NOMO-1 treated with DMSO at 0.1 percent for 48 hours (cell line): ENCODE measurements around the gene TTLL11.
A peak's percentile ranks its signal among the peaks of the same experiment; 100 is the strongest.
"Not testable (repeated sequence)": the region's sequence is repeated elsewhere in the genome, so short reads cannot be mapped to it uniquely, and the experiment has no call there.

Experiments
- DNase-seq: peaks from one replicate; lab custom pipeline; 2025; ENCODE audit not compliant: unreplicated experiment; lab: John Stamatoyannopoulos, UW

Gene TTLL11

DNA sequence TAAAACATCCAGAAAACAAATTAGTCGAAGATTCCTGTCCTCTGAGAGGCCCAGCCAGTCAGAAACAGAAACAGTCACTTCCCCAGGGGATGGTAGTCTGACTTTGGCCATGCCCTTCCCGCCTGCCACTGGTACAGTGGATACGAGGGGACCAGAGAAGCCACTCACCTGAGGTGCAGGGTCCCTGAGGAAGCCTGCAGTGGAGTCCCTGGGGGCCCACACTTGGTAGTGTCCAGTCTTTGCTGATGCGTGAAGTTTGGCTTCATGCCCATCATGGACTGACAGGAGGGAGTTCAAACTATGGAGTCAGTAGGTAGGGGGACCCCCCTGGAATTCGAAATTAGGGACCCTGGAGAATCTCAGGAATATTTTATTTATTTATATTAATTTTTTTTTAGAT, 294.2 kb downstream of the TTLL11 start:
- DNase-seq, result no peak

DNA sequence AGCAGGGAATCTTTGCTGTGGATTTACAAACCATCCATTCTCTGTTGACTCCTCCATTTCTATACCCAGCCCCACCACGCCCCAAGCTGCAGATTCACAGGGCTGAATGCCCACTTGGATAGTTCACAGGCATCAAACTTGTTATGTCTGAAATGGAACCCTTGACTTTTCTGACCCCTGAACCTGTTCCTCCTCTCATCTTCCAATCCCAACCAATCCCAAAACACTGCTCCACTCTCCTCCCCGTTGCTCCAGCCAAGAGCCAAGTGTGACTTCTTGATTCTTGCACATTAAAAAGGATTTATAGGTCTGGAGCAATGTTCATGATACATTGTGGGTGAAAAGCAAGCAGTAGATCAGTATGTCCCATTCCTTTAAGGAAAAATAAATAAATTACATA, 296.0 kb downstream of the TTLL11 start:
- no peak for DNase-seq

DNA sequence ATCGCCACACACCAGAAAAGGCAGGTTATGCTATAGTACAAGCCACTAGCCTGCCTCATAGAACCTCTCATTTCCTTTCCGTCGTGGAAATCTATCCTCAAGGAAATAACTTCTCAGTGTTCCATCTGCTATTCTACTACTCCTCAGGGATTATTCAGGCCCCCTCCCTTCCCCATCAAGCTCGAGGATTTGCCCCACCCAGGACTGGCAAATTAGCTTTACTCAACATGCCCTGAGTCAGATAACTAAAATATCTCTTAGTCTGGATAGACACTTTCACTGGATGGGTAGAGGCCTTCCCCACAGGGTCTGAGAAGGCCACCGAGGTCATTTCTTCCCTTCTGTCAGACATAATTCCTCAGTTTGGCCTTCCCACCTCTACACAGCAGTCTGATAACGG, 298.8 kb downstream of the TTLL11 start:
- not testable (repeated sequence) for DNase-seq

DNA sequence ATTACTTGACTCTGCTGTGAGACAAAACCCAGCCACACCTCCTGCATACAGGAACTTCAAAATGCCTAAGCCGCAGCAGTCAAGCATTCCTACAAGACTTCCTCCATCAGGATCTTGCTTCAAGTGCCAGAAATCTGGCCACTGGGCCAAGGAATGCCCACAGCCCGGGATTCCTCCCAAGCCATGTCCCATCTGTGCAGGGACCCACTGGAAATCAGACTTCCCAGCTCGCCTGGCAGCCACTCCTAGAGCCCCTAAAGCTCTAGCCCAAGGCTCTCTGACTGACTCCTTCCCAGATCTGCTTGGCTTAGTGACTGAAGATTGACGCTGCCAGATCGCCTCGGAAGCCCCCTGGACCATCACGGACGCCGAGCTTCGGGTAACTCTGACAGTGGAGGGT, 300.6 kb downstream of the TTLL11 start:
- not testable (repeated sequence) for DNase-seq

DNA sequence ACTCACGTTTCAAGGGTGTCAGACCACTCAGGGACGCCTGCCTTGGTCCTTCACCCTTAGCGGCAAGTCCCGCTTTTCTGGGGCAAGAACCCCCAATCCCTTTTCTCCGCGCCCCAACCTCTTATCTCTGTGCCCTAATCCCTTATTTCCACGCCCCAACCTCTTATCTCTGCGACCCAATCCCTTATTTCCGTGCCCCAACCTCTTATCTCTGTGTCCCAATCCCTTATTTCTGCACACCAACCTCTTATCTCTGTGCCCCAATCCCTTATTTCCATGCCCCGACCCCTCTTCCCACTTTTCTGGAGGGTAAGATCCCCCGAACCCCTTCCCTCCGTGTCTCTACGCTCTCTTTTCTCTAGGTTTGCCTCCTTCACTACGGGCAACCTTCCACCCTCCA, 302.3 kb downstream of the TTLL11 start:
- no peak for DNase-seq

DNA sequence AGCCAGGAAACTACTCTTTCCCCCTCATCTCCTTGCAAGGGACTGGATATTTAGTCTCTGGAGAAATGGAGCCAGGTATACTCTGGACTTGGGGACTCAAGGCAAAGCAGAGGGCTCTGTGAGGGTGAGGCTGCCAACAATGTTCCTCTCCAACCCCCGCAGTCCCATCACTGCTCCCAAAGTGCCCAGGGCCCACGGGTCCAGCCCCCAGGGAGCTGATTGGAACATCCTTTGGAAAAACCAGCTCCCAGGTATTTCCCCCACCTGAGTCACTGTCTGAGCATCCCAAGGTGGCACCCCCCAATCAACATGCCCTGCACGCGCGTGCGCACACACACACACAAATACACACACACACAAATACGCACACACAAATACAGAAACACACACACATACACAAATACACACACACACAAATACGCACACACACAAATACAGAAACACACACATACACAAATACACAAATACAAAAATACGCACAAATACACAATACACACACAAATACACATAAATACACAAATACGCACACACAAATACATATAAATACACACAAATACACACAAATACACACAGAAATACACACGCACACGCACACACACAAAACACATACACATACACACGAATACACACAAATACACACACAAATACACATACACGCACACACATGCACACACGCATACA, 304.3 kb downstream of the TTLL11 start:
- DNase-seq, result no peak

DNA sequence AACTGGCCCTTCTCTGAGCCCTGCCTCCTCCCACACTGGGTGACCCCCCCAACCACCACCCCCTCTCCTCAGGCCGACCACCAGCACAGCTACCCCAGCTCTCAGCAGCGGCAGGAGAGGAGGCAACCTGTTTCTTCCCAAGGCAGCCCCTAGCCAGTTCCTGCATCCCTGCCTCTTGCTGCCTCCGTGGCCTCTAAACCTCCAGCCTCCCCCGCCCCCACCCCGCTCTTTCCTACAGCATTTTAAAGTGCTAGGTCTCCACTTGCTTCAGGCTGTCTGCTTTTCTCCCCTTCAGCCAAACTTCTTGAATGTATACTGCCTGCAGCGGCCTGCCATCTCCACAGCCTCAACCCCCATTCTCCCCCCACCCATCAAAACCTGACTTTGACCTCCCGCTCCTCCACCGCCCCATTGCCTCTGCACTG, 306.1 kb downstream of the TTLL11 start:
- no peak for DNase-seq

DNA sequence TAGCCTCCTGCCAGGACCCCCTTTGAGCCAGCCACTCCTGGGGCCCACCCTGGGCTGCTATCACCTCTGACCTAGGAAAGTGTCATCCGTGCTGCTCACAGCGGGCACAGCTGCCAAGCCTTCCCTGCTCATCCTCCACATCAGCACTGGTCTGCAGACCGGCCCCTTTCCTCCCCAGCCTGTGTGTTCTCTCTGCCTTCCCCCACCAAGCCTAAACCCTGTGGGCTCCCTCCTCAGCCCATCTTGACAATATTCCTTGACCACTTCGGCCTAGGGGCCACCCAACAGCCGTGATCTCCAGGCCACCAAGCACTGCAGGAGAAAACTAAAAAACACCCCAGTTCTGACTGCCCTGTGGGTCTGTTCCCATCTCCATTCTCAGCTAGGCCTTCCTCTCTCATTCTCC, 306.6 kb downstream of the TTLL11 start:
- DNase-seq, result no peak

DNA sequence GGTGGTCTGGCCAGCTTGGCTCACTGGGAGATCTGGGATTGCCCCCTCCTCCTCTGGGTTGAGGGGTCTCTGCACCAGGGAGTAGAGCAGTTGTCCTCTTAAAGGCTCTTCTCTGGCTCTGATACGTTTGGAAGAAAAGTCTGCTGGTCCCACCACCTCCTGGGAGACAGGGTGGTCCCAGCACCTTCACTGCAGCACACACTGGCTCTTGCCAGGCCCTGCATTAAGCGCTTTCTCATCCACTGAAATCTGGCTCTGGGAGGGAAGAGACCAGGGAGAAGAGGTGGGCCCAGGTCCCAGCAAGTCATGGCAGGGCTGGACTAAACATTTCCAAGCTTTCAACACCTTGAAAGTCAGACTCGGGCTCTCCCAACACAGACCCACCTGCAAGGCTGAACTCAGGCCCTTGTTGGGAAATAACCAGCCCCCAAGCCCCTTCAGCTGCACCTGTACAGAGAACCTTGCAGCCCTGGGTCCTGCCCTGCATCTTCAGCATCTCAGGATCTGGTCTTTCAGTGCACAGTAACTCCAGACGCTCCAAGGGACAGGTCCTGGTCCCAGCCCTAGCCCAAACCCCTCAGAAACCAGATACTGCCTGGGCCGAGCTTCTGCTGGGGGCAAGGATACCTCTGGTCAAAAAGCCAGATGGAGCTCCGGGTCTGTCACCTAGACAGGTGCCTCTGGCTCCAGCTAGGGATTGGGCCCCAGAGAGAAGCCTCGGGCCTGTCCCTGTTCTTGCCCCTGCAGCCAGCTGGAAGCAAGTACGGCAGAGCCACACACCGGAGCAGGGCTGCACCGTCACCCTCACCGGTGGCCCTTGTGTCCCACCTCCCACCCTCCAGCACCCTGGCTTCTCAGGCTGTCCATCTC, 307.2 kb downstream of the TTLL11 start:
- no peak for DNase-seq

DNA sequence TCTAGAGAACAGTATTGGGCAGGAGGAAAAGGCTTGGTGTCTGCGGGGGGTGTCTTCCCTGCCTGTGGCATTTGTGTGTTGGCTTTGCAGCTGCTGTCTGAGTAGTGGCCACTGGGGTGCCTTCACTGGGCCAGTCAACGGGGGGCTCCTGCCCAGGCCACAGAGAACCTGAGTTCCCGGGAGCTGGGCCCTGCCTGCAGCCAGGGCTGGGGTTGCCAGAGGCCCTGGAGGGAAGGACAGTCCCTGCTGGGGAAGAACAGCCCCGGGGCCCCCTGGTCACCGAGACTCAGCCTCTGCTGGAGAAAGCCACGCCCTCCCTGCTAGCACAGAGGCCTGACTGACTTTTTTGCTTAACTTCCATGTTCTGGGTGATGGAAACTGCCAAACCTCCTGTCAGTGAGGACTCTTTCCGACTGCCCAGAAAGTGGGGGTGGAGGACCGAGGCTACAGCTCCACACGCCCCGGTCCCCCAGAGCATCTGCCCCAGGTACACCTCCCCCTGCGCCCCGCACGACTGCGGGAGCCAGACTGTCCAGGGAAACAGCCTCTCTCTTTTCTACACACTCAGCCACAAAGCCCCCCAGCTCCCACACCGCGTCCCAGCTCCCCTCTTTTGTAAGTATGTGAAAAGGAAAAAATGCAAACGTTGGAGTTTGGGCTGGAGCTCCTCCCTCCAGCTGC, 308.2 kb downstream of the TTLL11 start:
- peak; percentile 0 for DNase-seq

DNA sequence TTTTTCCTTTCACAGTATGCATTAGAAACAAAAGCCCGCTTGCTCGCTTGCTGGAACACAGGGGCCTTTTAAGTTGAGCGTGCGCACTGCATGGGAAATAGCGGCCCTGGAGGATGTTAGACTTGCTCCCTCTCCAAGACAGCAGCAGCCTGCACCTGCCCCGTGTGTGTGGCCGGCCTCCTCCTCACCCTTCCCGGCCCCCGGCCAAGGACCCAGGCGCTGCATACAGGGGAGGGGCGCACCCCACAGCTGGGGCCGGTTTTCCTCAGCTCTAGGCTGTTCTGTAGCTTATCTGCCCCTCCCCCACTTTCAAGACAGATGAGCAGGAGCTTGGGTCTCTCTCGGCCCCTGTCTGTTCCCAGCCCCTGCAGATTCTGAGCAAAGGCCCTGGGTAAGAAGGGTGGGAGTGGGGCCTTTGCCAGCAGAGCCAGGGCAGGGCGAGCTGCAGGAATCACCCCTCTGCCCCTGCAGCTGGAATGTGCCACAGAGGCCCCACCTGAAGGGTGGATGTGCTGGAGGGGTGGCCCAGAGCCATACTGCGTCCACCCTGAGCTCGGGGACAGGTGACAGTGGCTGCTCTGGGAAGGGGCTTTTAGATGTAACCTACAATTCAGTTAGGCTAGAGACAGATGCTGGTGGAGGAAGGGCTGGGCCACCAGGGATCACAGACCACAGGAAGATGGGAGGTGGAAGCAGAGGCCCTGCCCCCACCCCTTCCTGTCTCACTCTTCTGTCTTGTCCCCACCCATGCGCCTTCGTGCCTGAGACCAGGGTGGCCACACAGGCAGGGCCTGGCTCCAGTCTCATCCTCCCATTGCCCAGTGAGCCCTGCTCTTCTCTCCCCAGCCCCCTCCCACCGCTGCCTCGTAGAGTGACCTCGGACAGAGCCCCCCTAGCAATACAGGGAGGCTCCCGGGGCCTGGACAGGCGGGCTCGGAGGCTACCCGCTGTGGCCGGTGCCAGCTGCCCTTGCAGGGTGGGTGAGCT, 309.3 kb downstream of the TTLL11 start:
- no peak for DNase-seq

DNA sequence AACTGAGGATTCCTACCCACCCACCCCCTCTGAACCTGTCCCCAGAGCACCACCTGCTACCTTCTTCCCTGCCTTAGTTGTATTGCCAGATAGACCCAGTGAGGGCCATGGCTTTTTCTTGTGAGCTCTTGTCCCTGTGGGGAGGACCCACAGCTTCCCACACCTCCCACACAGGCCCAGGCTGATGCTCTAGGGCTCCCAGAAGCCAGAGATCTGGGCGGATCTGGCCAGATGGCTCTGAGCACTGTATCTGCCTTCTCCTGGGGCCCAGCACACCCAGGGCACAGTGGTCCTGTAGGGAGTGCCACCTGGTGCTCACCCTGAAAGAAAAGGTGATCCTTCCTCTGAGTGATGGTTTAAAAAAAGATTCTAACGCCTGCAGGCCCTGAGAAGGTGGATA, 310.0 kb downstream of the TTLL11 start:
- no peak for DNase-seq

DNA sequence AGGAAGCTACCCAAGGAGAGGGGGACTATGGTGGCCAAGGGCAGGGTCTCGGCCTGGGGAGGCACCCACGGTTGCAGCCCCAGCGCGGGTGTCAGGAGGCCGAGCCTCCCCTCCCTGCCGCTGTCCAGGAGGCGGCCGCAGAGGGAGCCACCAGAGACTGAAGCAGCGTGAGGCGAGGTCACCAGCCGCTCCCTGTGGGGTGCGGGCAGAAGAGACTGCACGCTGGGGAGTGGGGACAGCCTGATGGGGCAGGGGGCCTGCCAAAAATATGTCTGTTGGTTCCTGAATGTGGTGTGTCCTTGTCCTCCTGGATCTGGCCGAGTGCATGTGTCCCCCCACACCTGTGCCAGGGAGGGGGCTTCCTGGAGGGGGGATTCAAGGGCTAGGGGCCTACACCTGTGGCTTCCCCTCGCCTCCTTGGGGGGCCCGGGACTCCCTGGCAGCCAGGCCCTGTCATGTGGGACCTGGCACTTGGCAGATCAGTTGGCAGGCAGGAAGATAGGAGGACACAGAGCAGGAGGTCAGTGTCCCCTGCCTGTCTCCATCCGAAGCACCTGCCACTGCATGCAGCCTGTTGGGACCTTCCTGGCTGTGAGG, 310.5 kb downstream of the TTLL11 start:
- no peak for DNase-seq

DNA sequence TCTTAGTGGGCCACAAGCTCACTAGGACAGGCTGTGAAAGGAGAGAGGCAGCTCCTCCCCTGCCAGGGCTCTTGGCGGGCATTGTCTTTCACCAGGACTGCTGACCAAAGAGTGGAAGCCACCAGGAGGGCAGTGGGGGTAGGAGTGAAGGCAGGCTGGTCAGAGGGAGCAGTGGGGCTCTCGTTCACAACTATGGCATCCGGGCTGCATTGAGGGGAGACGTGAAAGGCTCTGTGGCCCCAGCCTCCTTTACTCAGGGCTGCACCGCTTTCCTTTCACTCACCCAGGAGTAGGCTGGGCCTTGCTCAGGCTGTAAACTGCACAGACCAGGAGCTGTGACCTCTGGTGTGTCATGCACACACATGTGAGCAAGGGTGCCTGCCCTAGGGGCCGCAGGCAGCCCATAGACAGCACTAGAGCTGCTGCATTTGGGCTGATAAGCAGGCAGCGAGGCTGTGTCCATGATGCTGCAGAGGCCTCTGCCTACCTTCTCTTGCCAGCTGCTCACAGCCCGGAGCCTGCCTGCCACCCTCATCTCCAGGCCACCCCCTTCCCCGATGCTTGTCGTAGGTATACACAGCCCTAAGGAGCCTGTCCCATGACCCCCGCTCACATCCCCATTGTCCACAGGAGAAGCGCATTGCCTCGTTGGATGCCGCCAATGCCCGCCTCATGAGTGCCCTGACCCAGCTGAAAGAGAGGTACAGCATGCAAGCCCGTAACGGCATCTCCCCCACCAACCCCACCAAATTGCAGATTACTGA, 311.2 kb downstream of the TTLL11 start:
- DNase-seq, result no peak

DNA sequence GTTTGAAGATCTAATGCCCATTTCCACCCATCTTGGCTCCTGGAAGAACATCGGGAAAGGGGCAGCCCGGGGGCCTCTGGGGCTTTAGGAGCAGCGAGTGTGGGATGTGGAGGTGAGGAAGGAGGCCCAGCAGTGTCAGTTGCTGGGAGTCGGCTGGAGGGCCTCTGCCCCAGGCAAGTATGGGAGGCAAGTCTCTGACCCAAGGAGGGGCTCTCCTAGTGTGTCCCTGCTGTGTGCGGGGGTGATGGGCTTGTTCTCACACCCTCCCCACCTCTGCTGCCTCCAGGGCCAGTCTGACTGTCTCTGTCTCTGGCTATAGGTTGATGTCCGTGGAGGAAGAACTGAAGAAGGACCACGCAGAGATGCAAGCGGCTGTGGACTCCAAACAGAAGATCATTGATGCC, 312.0 kb downstream of the TTLL11 start:
- DNase-seq, result no peak

DNA sequence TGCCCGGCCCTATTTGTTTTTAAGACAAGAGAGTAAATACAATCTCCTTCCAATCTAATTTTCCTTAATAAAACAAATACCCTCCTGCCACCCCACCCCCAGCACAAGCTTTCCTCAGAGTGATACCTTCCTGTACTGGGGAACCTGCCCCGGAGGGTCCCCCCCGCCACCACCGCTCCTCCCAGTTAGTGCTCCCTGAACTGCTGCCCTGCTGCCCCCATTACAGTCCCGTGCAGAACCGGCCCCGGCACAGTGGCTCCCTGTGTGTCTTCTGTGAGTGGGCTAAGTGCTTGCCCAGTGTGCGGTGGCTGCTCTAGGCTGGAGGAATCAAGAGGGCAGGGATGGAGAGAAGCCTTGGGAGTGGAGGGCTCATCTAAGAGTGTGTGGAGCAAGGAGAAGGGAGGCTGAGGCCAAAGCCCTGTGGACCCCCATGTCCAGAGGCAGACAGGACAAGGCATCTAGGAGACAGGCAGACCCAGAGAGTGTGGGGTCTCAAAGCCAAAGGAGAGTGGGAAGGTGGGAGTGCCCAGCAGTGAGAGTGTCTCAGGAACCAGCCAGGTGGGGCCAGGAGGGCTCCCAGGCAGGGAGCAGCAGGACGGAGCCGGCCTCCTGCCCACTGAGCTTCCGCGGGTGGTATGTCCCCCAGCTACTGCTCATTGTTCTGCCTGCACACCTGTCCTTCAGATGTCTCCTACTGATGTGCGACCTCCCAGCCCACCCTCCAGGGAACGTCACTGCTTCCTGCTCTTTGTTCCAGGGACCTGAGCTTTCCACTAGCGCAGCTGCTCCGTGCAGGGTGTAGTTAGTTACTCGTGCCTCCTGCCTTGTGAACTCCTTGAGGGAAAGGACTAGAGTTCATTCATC, 312.7 kb downstream of the TTLL11 start:
- DNase-seq, result no peak

DNA sequence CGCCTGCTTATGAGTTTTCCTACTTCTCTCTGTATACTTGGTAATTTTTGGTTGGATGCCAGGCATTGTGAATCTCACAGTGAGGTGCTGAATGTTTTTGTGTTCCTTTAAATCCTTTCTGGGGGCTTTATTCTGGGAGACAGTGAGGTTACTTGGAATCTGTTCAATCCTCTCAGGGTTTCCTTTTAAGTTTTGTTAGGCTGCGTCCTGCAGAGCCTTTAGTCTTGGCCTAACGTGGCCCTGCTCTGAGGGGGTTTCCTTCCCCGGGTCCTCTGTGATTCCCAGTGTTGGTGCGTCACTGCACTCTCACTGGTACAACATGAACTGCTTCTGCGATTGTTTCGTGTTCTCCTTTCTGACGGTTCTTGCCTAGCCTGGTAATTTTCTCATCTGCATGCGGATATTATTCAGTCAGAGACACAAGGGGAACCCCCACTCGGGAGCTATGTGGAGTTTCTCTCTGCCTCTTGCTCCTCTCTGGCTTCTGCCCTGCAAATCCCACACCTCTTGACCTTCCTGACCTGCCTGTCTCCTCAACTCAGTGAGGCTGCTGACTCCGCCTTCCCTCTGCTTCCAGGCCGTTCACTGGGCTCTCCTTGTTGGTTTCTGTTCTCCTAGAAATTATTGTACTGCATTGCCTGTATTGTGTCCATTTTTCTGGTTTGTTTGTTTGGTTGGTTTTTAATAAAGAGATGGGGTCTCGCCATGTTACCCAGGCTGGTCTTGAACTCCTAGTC, 313.6 kb downstream of the TTLL11 start:
- DNase-seq, result no peak
